HL-60 (cell line): ENCODE measurements around the gene IER3IP1.

Experiments
- DNase-seq, 2 experiments: peaks; one replicate each; pipeline ENCODE4 v3.0.0-alpha.2; 2010 to 2020; ENCODE audit warnings: low read depth in 1 of 2, low spot score in 1 of 2
- H3K27ac ChIP-seq: fragments of 250-450 bp; sonication (Bioruptor Pico); replicated peaks from 2 replicates; pipeline ENCODE4 v1.5.1; 2020; ENCODE audit warnings: mild to moderate bottlenecking, moderate library complexity
- H3K27me3 ChIP-seq: fragments of 250-450 bp; sonication (Bioruptor Pico); 2 replicates; pipeline ENCODE4 v1.5.1; 2021; ENCODE audit warnings: mild to moderate bottlenecking, moderate library complexity; ENCODE audit not compliant: insufficient read depth, poor library complexity, severe bottlenecking
- H3K4me3 ChIP-seq: replicated peaks from 2 replicates; pipeline ENCODE4 v1.5.1; 2011; ENCODE audit warnings: mild to moderate bottlenecking, control low read depth, low read length; ENCODE audit not compliant: insufficient read depth
- GABPA ChIP-seq: IDR thresholded peaks from 2 replicates; pipeline ENCODE4 v1.6.1; 2012; ENCODE audit warnings: low read depth
- POLR2AphosphoS5 ChIP-seq: IDR thresholded peaks from 2 replicates; pipeline ENCODE4 v1.6.1; 2012; ENCODE audit warnings: low read depth
- SPI1 ChIP-seq: IDR thresholded peaks from 2 replicates; pipeline ENCODE4 v1.6.1; 2012; ENCODE audit warnings: low read depth, mild to moderate bottlenecking, borderline replicate concordance
- TF ChIP-seq, protein P1 (sequence below): IDR thresholded peaks from one replicate; pipeline ENCODE4 v1.5.1; 2011; ENCODE audit warnings: low read length, control low read depth, inconsistent platforms; ENCODE audit not compliant: insufficient read depth
- TF ChIP-seq, protein P2 (sequence below): IDR thresholded peaks from 2 replicates; pipeline ENCODE4 v1.6.1; 2012; ENCODE audit warnings: low read depth; ENCODE audit not compliant: insufficient replicate concordance

The IER3IP1 gene

DNA sequence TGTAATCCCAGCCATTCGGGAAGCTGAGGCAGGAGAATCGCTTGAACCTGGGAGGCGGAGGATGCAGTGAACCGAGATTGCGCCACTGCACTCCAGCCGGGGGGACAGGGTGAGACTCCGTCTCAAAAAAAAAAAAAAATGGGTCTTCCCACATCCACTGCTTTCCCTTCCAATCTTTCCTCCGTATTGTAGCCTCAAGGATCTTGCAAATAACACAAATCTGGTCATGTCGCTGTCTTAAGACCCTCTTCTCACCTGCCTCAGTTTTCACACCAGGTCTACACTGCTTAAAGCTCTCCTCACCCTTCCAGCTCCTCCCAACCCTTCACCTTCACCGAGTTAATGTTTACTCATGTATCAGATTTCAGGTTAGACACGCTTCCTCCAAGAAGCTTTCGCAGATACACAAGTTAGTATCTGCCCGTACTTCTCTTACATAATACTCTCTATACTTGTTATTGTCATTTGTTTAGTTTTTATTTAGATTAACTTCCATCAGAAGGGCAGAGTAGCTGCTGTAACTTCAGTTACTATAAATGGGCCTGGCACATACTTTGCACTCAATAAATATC is 1.5 kb downstream of the IER3IP1 start:
- no peak for DNase-seq
- no peak overlapping the region; the same call in 1 of the 2 replicates for H3K27ac ChIP-seq

DNA sequence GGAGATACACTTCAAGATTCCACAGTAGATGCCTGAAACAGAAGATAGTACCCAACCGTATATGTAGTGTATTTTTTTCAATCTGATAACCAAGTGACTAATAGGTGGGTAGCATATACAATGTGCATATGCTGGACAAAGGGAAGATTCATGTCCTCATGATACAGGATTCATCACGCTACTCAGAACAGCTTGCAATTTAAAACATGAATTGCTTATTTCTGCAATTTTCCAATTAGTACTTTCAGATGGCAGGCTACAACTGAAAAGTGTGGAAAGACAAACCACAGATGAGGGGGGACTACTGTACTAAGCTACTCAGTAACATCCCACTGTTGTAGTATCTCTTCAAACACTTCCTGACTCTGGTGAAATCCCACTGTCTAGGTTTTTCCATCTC is 3.7 kb downstream of the IER3IP1 start:
- no peaks in the 10 kb centered on the region for H3K27me3 ChIP-seq
- no peak overlapping the region for H3K27ac ChIP-seq
- no peak for DNase-seq
- H3K4me3 ChIP-seq: no peak overlapping the region
- TF ChIP-seq POLR2AphosphoS5 (no peak), SPI1 (no peak), GABPA (no peak)
- TF ChIP-seq, protein P1, sequence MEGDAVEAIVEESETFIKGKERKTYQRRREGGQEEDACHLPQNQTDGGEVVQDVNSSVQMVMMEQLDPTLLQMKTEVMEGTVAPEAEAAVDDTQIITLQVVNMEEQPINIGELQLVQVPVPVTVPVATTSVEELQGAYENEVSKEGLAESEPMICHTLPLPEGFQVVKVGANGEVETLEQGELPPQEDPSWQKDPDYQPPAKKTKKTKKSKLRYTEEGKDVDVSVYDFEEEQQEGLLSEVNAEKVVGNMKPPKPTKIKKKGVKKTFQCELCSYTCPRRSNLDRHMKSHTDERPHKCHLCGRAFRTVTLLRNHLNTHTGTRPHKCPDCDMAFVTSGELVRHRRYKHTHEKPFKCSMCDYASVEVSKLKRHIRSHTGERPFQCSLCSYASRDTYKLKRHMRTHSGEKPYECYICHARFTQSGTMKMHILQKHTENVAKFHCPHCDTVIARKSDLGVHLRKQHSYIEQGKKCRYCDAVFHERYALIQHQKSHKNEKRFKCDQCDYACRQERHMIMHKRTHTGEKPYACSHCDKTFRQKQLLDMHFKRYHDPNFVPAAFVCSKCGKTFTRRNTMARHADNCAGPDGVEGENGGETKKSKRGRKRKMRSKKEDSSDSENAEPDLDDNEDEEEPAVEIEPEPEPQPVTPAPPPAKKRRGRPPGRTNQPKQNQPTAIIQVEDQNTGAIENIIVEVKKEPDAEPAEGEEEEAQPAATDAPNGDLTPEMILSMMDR: no peak
- TF ChIP-seq, protein P2, sequence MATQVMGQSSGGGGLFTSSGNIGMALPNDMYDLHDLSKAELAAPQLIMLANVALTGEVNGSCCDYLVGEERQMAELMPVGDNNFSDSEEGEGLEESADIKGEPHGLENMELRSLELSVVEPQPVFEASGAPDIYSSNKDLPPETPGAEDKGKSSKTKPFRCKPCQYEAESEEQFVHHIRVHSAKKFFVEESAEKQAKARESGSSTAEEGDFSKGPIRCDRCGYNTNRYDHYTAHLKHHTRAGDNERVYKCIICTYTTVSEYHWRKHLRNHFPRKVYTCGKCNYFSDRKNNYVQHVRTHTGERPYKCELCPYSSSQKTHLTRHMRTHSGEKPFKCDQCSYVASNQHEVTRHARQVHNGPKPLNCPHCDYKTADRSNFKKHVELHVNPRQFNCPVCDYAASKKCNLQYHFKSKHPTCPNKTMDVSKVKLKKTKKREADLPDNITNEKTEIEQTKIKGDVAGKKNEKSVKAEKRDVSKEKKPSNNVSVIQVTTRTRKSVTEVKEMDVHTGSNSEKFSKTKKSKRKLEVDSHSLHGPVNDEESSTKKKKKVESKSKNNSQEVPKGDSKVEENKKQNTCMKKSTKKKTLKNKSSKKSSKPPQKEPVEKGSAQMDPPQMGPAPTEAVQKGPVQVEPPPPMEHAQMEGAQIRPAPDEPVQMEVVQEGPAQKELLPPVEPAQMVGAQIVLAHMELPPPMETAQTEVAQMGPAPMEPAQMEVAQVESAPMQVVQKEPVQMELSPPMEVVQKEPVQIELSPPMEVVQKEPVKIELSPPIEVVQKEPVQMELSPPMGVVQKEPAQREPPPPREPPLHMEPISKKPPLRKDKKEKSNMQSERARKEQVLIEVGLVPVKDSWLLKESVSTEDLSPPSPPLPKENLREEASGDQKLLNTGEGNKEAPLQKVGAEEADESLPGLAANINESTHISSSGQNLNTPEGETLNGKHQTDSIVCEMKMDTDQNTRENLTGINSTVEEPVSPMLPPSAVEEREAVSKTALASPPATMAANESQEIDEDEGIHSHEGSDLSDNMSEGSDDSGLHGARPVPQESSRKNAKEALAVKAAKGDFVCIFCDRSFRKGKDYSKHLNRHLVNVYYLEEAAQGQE: no peak

More for the DNA sequence above, 1.5 kb downstream of the IER3IP1 start:
- H3K4me3 ChIP-seq: peak overlapping the region; percentile 92
- no peaks in the 10 kb centered on the region for H3K27me3 ChIP-seq
- no peak for TF ChIP-seq POLR2AphosphoS5
- no peak for TF ChIP-seq GABPA
- TF ChIP-seq, protein P1: no peak
- TF ChIP-seq SPI1: no peak
- TF ChIP-seq, protein P2: no peak

DNA sequence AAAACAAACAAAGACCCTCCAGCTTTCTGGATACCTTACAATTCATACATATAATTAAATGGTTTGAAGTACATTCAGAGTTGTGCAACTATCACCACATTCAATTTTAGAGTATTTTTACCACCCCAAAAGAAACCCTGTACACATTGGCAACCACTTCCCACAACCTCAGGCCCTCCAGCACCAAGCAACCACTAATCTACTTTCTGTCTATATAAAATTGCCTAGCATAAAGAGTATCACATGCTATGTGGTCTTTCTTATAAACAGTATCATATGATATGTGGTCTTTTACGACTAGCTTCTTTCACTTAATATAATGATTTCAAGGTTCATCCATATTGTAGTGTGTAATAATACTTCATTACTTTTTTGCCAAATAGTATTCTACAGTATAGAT is 7.3 kb downstream of the IER3IP1 start:
- TF ChIP-seq, protein P1: no peak
- no peak for TF ChIP-seq GABPA

DNA sequence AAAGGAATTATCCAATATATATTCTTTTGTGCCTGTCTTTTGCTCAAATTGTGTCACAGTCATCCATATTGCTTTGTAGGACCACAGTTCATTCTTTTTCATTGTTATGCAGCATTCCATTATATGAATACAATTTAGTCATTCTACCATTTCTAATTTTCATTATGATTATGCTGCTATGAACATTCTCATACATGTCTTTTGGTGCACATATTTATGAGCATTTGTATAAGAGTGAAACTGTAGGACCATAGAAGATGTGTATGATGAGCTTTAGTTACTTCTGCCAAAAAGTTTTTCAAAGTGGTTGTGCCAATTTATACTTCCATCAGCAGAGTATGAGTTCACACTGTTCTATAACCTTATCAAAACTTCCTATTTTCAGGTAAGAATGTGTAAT is 7.7 kb downstream of the IER3IP1 start:
- DNase-seq: no peak
- no peak for TF ChIP-seq GABPA
- TF ChIP-seq, protein P1: no peak
- TF ChIP-seq, protein P2: no peak
- TF ChIP-seq POLR2AphosphoS5: no peak
- TF ChIP-seq SPI1: no peak
- Histone ChIP-seq H3K4me3 (no peak overlapping the region), H3K27me3 (no peaks in the 10 kb centered on the region), H3K27ac (no peak overlapping the region)

More for the DNA sequence above, 7.3 kb downstream of the IER3IP1 start:
- no peaks in the 10 kb centered on the region for H3K27me3 ChIP-seq
- H3K27ac ChIP-seq: no peak overlapping the region
- H3K4me3 ChIP-seq: no peak overlapping the region
- no peak for DNase-seq
